ENCODE results near the gene ACAA2. TPM values are rescaled to one million over a fixed set of nuclear protein-coding genes. Genes with fewer than 3 reads are reported as not detected.
A peak's percentile ranks its signal among the peaks of the same experiment; 100 is the strongest.

The ACAA2 gene
- total and polyA plus RNA-seq, 2 experiments from 2014 or later, result 91.1 to 126 TPM

DNA sequence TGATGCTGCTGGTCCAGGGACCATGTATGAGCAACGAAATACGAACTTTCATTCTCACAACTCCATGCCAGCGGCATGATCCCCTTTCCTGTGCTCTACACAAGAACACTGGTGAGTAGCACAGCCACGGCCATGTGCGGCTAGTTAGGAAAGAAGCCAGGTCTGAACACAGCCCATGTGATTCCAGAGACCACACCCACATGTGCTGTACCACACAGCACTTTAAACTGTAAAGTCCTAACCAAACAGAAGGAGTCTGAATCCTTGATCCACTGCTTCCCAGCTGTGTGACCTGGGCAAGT is 33.0 kb upstream of the ACAA2 start (continued):
- TF ChIP-seq, protein P1, sequence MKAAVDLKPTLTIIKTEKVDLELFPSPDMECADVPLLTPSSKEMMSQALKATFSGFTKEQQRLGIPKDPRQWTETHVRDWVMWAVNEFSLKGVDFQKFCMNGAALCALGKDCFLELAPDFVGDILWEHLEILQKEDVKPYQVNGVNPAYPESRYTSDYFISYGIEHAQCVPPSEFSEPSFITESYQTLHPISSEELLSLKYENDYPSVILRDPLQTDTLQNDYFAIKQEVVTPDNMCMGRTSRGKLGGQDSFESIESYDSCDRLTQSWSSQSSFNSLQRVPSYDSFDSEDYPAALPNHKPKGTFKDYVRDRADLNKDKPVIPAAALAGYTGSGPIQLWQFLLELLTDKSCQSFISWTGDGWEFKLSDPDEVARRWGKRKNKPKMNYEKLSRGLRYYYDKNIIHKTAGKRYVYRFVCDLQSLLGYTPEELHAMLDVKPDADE (IDR thresholded peaks at IDR 0.05), result no peak
- TF ChIP-seq, protein P2, sequence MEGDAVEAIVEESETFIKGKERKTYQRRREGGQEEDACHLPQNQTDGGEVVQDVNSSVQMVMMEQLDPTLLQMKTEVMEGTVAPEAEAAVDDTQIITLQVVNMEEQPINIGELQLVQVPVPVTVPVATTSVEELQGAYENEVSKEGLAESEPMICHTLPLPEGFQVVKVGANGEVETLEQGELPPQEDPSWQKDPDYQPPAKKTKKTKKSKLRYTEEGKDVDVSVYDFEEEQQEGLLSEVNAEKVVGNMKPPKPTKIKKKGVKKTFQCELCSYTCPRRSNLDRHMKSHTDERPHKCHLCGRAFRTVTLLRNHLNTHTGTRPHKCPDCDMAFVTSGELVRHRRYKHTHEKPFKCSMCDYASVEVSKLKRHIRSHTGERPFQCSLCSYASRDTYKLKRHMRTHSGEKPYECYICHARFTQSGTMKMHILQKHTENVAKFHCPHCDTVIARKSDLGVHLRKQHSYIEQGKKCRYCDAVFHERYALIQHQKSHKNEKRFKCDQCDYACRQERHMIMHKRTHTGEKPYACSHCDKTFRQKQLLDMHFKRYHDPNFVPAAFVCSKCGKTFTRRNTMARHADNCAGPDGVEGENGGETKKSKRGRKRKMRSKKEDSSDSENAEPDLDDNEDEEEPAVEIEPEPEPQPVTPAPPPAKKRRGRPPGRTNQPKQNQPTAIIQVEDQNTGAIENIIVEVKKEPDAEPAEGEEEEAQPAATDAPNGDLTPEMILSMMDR (conservative IDR thresholded peaks at IDR 0.05; ENCODE audit: low read depth in 2 of 2), result no peak
- no peak for TF ChIP-seq ZNF114 (CRISPR knock-in tag; IDR thresholded peaks at IDR 0.05)
- TF ChIP-seq EZH2phosphoT487 (IDR thresholded peaks at IDR 0.05; ENCODE audit: unreplicated experiment), result no peak
- TF ChIP-seq JUNB (IDR thresholded peaks at IDR 0.05; ENCODE audit: unreplicated experiment), result no peak
- no peak for TF ChIP-seq POLR2AphosphoS5 (IDR thresholded peaks at IDR 0.05; ENCODE audit: low read depth)
- no peak for TF ChIP-seq EZH2 (IDR thresholded peaks at IDR 0.05; ENCODE audit: low read depth, unreplicated experiment)
- TF ChIP-seq CREB1 (CRISPR knock-in tag; IDR thresholded peaks at IDR 0.05; ENCODE audit: low read depth), result no peak
- TF ChIP-seq NANOG (IDR thresholded peaks at IDR 0.05; ENCODE audit: borderline replicate concordance), result no peak
- TF ChIP-seq, protein P3, sequence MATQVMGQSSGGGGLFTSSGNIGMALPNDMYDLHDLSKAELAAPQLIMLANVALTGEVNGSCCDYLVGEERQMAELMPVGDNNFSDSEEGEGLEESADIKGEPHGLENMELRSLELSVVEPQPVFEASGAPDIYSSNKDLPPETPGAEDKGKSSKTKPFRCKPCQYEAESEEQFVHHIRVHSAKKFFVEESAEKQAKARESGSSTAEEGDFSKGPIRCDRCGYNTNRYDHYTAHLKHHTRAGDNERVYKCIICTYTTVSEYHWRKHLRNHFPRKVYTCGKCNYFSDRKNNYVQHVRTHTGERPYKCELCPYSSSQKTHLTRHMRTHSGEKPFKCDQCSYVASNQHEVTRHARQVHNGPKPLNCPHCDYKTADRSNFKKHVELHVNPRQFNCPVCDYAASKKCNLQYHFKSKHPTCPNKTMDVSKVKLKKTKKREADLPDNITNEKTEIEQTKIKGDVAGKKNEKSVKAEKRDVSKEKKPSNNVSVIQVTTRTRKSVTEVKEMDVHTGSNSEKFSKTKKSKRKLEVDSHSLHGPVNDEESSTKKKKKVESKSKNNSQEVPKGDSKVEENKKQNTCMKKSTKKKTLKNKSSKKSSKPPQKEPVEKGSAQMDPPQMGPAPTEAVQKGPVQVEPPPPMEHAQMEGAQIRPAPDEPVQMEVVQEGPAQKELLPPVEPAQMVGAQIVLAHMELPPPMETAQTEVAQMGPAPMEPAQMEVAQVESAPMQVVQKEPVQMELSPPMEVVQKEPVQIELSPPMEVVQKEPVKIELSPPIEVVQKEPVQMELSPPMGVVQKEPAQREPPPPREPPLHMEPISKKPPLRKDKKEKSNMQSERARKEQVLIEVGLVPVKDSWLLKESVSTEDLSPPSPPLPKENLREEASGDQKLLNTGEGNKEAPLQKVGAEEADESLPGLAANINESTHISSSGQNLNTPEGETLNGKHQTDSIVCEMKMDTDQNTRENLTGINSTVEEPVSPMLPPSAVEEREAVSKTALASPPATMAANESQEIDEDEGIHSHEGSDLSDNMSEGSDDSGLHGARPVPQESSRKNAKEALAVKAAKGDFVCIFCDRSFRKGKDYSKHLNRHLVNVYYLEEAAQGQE (IDR thresholded peaks at IDR 0.05; ENCODE audit: unreplicated experiment), result no peak

DNA sequence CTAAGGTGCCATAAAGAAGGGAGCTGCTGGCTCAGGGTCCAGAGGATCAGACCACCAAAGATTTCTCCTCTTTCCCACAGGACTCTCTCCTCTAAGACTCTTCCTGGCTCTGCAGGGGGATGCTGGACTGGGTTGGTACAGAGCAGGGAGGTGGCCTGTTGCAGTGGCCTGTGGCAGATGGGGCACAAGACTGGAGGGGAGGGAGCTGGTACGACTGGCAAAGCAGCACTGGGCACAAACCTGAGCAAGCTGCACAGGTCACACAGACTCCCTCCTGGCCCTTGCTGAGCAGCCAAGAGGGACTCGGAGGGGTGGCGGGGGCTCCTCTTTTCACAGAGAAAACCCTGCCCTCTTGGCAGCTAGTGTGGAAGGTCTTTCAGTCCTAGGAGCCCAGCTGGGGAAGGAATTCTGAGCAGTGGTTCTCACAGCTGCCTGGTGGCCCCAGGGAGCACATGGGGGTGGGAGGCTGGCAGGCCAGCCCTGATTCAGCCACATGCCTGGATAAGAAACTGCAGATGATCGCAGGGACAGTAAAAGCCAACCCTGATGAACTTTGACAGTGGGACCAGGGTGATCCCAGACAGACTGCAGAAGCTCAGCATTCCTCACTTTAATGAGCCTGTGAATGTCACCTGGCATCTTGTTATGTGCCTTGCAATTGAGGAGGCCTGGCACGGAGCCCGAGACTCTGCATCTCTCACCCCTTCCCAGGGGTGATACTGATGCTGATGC is 32.5 kb upstream of the ACAA2 start:
- Mint-ChIP-seq H3K9me3 (no peaks in the 10 kb centered on the region), H3K27ac (no peak overlapping the region), H3K4me3 (no peak overlapping the region), H3K4me1 (peaks cover 35% of the 10 kb centered on the region), H3K36me3 (ENCODE audit: low read depth) (no peaks in the 10 kb centered on the region; the same call in 2 of the 3 replicates), H3K27me3 (ENCODE audit: insufficient read depth, low read depth, poor library complexity) (peaks cover 6% of the 10 kb centered on the region)
- H4K20me1 ChIP-seq (replicated peaks; ENCODE audit: insufficient read depth), result no peaks in the 10 kb centered on the region
- no peaks in the 10 kb centered on the region for H3K9me2 ChIP-seq (ENCODE audit: insufficient read depth)
- H3K27ac ChIP-seq (ENCODE audit: low read depth), result no peak overlapping the region
- H3K79me2 ChIP-seq (replicated peaks; ENCODE audit: insufficient read depth), result no peaks in the 10 kb centered on the region
- no peak overlapping the region for H3K4me2 ChIP-seq
- TF ChIP-seq JUNB (IDR thresholded peaks at IDR 0.05; ENCODE audit: unreplicated experiment), result no peak
- TF ChIP-seq ZNF331 (CRISPR knock-in tag; IDR thresholded peaks at IDR 0.05; ENCODE audit: low read depth), result no peak
- TF ChIP-seq, protein P2 (conservative IDR thresholded peaks at IDR 0.05; ENCODE audit: low read depth in 2 of 2), result no peak
- no peak for TF ChIP-seq NANOG (IDR thresholded peaks at IDR 0.05; ENCODE audit: borderline replicate concordance)
- TF ChIP-seq, protein P1 (IDR thresholded peaks at IDR 0.05), result no peak
- TF ChIP-seq, protein P3 (IDR thresholded peaks at IDR 0.05; ENCODE audit: unreplicated experiment), result no peak
- TF ChIP-seq CREB1 (CRISPR knock-in tag; IDR thresholded peaks at IDR 0.05; ENCODE audit: low read depth), result no peak
- TF ChIP-seq STAT1 (IDR thresholded peaks at IDR 0.05; ENCODE audit: unreplicated experiment), result no peak
- H2AFZ ChIP-seq, result no peak overlapping the region
- no peaks in the 10 kb centered on the region for H3F3A ChIP-seq (replicated peaks; ENCODE audit: low read depth)
- ATAC-seq (peak; percentile 35), DNase-seq (ENCODE audit: low spot score) (no peak)
- no peak overlapping the region for H3K4me3 ChIP-seq
- no peaks in the 10 kb centered on the region for H3K4me1 ChIP-seq (ENCODE audit: insufficient read depth)
- H3K27me3 ChIP-seq (ENCODE audit: insufficient read depth), result no peaks in the 10 kb centered on the region
- no peaks in the 10 kb centered on the region for H3K36me3 ChIP-seq (ENCODE audit: insufficient read depth)

All from GM23338 (cell line).